Measurements from ENCODE around the gene CTDNEP1. TPM values are rescaled to one million over a fixed set of nuclear protein-coding genes. Genes with fewer than 3 reads are reported as not detected.
A peak's percentile ranks its signal among the peaks of the same experiment; 100 is the strongest.

CTDNEP1 gene
- total and polyA plus RNA-seq, 12 donors: 30.3 to 177 (median 105) TPM

DNA sequence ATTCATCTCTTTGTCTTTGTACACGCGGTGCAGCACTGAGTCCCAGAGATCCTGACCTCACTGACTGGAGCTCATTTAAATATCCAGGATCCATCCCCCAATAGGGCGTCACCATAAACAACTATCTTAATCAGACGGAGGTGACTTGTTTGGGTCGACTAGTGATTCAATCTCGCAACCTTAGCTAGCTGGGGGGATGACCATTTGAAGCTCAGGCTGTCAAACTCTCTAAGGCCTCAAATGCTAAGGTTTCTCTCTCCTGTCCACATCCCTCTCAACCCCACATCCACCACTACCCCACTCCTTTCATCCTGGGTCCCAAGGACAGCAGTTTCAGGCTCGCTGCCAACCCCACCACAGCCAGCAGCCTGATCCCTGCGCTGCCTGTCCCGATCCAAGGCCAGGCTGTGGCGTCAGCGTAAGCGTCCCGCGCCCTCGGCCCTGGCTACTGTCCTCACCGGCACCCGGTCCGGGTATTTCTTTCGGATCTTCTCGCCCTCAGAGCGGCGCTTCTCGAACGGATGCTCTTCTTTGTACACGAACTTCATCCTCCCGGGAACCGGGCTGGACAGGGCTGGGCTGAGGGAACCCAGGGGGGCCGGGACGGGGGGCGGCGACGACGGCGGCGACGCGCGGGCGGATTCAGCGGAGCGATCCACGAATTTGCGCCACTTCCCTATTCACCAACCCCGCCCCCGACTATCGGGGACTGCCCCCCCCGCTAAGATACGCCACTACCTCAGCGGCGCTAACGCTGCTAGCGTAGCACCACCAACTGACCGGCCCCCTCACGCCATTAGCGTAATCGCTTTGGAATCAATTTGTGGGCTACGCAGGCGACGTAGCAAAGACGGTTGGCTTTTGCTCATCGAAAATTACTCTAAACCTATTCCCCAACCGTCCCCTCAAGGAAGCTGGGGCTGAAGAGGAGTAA lies 9.5 kb downstream of the CTDNEP1 start, which contains the start of gene GABARAP:
GABARAP (minus strand) TSS at position 667 of the 934 bp plus-strand sequence; CDS start at position 548, 119 bp downstream.
- intact Hi-C loops (cut with DNase I): no loop called here

DNA sequence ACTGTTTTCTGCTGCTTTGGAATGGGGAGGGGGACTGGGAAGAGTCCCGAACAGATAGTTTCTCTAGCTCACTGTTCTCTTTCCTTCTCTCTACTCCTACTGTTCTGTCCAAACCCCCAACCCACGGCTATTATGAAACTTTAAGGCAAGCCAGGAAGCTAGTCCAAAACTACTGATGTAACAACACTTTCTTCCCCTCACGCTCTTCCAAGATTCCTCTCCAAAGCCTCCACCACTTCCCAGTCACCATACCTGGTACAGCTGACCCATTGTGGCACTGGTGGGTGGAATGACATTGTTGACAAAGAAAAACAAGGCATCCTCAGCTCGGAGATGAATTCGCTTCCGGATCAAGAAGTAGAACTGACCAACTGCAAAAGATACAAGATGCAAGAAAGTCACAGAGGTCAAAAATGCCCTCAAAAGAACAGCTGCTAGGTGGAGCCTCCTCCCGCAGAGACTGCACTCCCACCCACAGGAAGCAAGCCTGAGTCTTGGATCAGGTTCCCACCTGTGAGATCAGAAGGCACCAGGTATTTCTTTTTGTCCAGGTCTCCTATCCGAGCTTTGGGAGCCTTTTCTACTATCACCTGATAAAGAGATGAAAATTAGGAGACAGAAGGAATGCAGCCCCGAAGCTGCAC lies 10.3 kb downstream of the CTDNEP1 start:
- intact Hi-C loops (cut with DNase I): no loop called here
- peaks cover 29 to 31% of the 10 kb centered on the region in 2 donors for H3K4me1 ChIP-seq (replicated peaks in 1 of 2)
- peak overlapping the region in 3 of 4 donors; percentile 47 to 92 (median 51) for H3K4me3 ChIP-seq
- no peak for DNase-seq
- H3K27ac ChIP-seq: peak overlapping the region; percentile 87 to 100 (median 95)
- 13 to 19% (median 16%) methylated on average over 9 of the region's 9 CpGs for WGBS, 4 donors
- TF ChIP-seq, protein P1, sequence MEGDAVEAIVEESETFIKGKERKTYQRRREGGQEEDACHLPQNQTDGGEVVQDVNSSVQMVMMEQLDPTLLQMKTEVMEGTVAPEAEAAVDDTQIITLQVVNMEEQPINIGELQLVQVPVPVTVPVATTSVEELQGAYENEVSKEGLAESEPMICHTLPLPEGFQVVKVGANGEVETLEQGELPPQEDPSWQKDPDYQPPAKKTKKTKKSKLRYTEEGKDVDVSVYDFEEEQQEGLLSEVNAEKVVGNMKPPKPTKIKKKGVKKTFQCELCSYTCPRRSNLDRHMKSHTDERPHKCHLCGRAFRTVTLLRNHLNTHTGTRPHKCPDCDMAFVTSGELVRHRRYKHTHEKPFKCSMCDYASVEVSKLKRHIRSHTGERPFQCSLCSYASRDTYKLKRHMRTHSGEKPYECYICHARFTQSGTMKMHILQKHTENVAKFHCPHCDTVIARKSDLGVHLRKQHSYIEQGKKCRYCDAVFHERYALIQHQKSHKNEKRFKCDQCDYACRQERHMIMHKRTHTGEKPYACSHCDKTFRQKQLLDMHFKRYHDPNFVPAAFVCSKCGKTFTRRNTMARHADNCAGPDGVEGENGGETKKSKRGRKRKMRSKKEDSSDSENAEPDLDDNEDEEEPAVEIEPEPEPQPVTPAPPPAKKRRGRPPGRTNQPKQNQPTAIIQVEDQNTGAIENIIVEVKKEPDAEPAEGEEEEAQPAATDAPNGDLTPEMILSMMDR (IDR thresholded peaks at IDR 0.05): no peak
- TF ChIP-seq POLR2A (IDR thresholded peaks at IDR 0.05): peak in 1 of 2 donors; percentile 14
- H3K9me3 ChIP-seq (replicated peaks in 1 of 3): no peaks in the 10 kb centered on the region
- peaks cover 0 to 44% of the 10 kb centered on the region in 2 donors for H3K36me3 ChIP-seq (replicated peaks in 1 of 2)
- H3K27me3 ChIP-seq: no peaks in the 10 kb centered on the region

More for the DNA sequence above, 9.5 kb downstream of the CTDNEP1 start, which contains the start of gene GABARAP:
- DNase-seq: peak; percentile 94 to 98 (median 95)
- peaks cover 0 to 44% of the 10 kb centered on the region in 2 donors for H3K36me3 ChIP-seq (replicated peaks in 1 of 2)
- WGBS, 4 donors: 0 to 1% (median 0%) methylated on average over 20 to 62 of the region's 62 CpGs
- no peaks in the 10 kb centered on the region for H3K27me3 ChIP-seq
- peak within 1 kb of the TSS; percentile 87 to 100 (median 95) for H3K27ac ChIP-seq
- no peaks in the 10 kb centered on the region for H3K9me3 ChIP-seq (replicated peaks in 1 of 3)
- H3K4me1 ChIP-seq (replicated peaks in 1 of 2): peaks cover 24 to 28% of the 10 kb centered on the region in 2 donors
- TF ChIP-seq, protein P1 (IDR thresholded peaks at IDR 0.05): peak in 1 of 6 experiments; percentile 9
- peak; percentile 57 to 85 for TF ChIP-seq POLR2A (IDR thresholded peaks at IDR 0.05)
- peak within 1 kb of the TSS; percentile 1 to 92 (median 49) for H3K4me3 ChIP-seq

DNA sequence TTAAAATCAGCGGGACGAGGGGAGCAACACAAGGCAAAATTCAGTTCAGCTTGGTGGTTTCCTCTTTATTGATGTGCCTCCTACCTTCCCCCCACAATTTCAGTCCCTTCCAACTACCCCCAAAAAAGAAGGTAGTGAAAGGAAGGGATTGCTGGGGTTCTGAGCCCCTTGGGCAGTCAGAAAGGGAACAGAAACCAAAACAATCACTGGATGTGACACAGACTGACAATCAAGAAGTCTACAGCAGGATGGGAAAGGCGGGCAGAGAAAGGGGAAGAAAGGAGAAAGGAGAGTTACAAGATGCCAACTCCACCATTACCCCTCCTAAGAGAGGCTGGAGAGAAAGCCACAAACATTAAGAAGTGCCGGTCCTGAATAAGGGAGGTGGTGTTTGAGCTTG lies 11.2 kb downstream of the CTDNEP1 start:
- H3K9me3 ChIP-seq (replicated peaks in 1 of 3): no peaks in the 10 kb centered on the region
- peak overlapping the region; percentile 87 to 100 (median 95) for H3K27ac ChIP-seq
- peaks cover 37 to 39% of the 10 kb centered on the region in 2 donors for H3K4me1 ChIP-seq (replicated peaks in 1 of 2)
- intact Hi-C loops (cut with DNase I): no loop called here
- H3K4me3 ChIP-seq: peak overlapping the region in 2 of 4 donors; percentile 23 to 92
- TF ChIP-seq, protein P1 (IDR thresholded peaks at IDR 0.05): no peak
- TF ChIP-seq POLR2A (IDR thresholded peaks at IDR 0.05): no peak
- WGBS, 4 donors: 25 to 38% (median 30%) methylated on average over 4 of the region's 4 CpGs
- no peak for DNase-seq
- peaks cover 0 to 44% of the 10 kb centered on the region in 2 donors for H3K36me3 ChIP-seq (replicated peaks in 1 of 2)
- no peaks in the 10 kb centered on the region for H3K27me3 ChIP-seq
